Lower leg skin (tissue), 4 donors: Measurements from ENCODE around the gene SFSWAP. TPM values are rescaled to one million over a fixed set of nuclear protein-coding genes. Genes with fewer than 3 reads are reported as not detected.
"Not testable (repeated sequence)": the region's sequence is repeated elsewhere in the genome, so short reads cannot be mapped to it uniquely, and the experiment has no call there.

Experiments used
- DNase-seq, 2 donors: peaks; one replicate each; pipeline ENCODE4 v3.0.0-alpha.2; 2019; ENCODE audit warnings: low spot score in 2 of 2
- H3K4me3 ChIP-seq: fragments of 200-600 bp; sonication (generic); 2 replicates; pipeline ENCODE4 v1.5.1; 2017; ENCODE audit warnings: mild to moderate bottlenecking, low read depth; ENCODE audit not compliant: poor library complexity, severe bottlenecking
- POLR2A ChIP-seq, 2 donors: fragments of 450-650 bp; IDR thresholded peaks; one replicate each; pipeline ENCODE4 v1.6.1; 2016 to 2017; ENCODE audit warnings: antibody characterized with exemption in 2 of 2, mild to moderate bottlenecking in 1 of 2, moderate library complexity in 1 of 2
- whole genome bisulfite sequencing, 2 donors: methylation state at CpG; one replicate each; pipeline ENCODE4 v1.1.5; 2018; 5-methylcytosine and 5-hydroxymethylcytosine counted together
- intact Hi-C: fragments of 100-400 bp; cut with DNase I; formaldehyde crosslinking; loops from one replicate; pipeline ENCODE4 v1.15.0; 2023; ENCODE audit warnings: low total_unique reads
- total RNA-seq, 4 donors: library from RNA; depleted of rRNA; stranded (reverse); fragments of >200 nt; gene quantifications; one replicate each; pipeline ENCODE4 v1.1.0, GENCODE V29; 2016
- TF ChIP-seq, protein P1 (sequence below), 3 donors: fragments of 450-650 bp; IDR thresholded peaks; one replicate each; pipeline ENCODE4 v1.5.1; 2016; ENCODE audit warnings: antibody characterized with exemption in 3 of 3, mild to moderate bottlenecking in 3 of 3, moderate library complexity in 2 of 3

Gene SFSWAP
- total RNA-seq, 4 donors from 2014 or later = 31.0 to 56.3 (median 38.5) TPM

GRCh38 chr12:131675126-131676080 lies 35.5 kb upstream of the SFSWAP start:
- intact Hi-C loops = no loop called here
- peak in 1 of 2 donors; percentile 59 for DNase-seq
- WGBS, 2 donors = 79 to 85% methylated on average over 21 of the region's 21 CpGs
- H3K4me3 ChIP-seq = no peak overlapping the region
- TF ChIP-seq, protein P1, sequence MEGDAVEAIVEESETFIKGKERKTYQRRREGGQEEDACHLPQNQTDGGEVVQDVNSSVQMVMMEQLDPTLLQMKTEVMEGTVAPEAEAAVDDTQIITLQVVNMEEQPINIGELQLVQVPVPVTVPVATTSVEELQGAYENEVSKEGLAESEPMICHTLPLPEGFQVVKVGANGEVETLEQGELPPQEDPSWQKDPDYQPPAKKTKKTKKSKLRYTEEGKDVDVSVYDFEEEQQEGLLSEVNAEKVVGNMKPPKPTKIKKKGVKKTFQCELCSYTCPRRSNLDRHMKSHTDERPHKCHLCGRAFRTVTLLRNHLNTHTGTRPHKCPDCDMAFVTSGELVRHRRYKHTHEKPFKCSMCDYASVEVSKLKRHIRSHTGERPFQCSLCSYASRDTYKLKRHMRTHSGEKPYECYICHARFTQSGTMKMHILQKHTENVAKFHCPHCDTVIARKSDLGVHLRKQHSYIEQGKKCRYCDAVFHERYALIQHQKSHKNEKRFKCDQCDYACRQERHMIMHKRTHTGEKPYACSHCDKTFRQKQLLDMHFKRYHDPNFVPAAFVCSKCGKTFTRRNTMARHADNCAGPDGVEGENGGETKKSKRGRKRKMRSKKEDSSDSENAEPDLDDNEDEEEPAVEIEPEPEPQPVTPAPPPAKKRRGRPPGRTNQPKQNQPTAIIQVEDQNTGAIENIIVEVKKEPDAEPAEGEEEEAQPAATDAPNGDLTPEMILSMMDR (IDR thresholded peaks at IDR 0.05) = no peak
- no peak for TF ChIP-seq POLR2A (IDR thresholded peaks at IDR 0.05)

- no peak overlapping the region for H3K4me3 ChIP-seq
- TF ChIP-seq POLR2A (IDR thresholded peaks at IDR 0.05) = no peak
- TF ChIP-seq, protein P1 (IDR thresholded peaks at IDR 0.05) = no peak
- intact Hi-C loops = no loop called here
- DNase-seq = peak in 1 of 2 donors; percentile 53
- 79 to 88% methylated on average over 7 of the region's 7 CpGs for WGBS, 2 donors
Observed at GRCh38 chr12:131676544-131676943, 34.3 kb upstream of the SFSWAP start.

GRCh38 chr12:131677067-131677466 lies 33.8 kb upstream of the SFSWAP start:
- intact Hi-C loops, H3K4me3 ChIP-seq: not testable (repeated sequence)
- peak in 1 of 2 donors; percentile 37 for DNase-seq
- 67 to 73% methylated on average over 5 to 6 of the region's 6 CpGs for WGBS, 2 donors

DNA sequence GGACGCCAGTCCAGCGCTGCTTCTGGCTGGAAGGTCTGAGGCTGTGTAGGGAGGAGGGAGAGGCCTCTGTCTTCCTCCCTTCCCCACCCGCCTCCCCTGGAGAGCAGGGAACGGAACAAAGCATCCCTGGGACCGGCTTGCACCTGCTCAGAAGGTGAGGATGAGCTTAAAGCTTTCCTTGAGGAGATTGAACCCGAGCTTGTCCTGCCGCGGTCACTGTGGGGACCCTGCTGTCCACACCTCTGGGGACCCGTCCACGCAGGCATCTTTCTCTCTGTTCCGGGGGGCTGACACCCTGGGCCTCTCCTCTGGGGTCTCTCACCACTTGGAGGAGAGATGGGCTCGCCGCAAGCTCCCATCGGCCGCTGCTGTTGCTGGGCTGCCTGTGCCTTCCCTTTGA lies 33.2 kb upstream of the SFSWAP start:
- TF ChIP-seq POLR2A (IDR thresholded peaks at IDR 0.05) = no peak
- DNase-seq = peak in 1 of 2 donors; percentile 45
- no peak overlapping the region for H3K4me3 ChIP-seq
- intact Hi-C loops = no loop called here
- WGBS, 2 donors = 86 to 94% methylated on average over 14 to 15 of the region's 15 CpGs

- peak in 1 of 2 donors; percentile 72 for DNase-seq
- intact Hi-C loops, H3K4me3 ChIP-seq: not testable (repeated sequence)
- WGBS, 2 donors = 74 to 81% methylated on average over 25 of the region's 29 CpGs
Observed at GRCh38 chr12:131678389-131679181, 32.3 kb upstream of the SFSWAP start.

DNA sequence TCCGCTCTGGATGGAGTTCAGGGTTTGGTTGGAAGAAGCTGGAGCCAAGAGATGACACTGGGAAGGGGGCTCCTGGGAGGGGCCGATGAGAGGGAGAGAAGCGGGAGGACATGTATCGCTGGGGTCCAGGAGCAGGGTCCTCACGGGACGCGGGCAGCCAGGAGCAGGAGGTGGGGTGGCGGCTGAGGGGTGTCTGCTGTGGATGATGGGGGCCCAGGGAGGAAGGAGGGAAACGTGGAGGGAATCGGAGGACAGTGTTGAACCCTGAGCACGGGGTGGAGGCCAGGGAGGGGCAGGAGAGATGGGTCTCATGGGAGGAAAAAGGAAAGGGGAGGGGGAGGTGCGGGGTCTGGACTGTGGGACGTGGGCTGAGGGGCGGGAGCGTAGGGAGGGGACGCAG lies 31.7 kb upstream of the SFSWAP start:
- H3K4me3 ChIP-seq, intact Hi-C loops: not testable (repeated sequence)
- 87 to 90% methylated on average over 5 to 7 of the region's 16 CpGs for WGBS, 2 donors
- peak in 1 of 2 donors; percentile 70 for DNase-seq

DNA sequence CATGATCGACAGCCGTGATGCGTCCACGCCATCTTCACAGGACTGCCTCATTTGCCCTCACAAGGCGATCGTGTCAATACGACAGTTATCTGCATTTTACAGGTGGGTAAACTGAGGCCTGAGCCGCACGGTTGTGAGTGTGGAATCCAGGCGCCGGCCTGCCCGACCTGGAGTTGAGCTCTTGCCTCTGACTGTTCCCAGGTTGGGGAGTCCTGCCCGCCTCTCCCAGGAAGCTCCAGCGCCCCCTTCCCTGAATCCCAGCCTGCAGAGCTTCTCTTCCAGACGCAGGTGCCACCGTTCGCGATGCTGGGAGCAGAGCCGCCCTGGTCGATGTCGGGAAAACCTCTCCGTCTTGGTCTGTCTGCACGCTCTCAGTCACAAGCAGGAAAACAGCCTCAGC lies 31.1 kb upstream of the SFSWAP start:
- intact Hi-C loops, H3K4me3 ChIP-seq: not testable (repeated sequence)
- no CpG with 5 or more reads among the region's 23 CpGs for WGBS, 2 donors
- peak in 1 of 2 donors; percentile 52 for DNase-seq

GRCh38 chr12:131680392-131681256 lies 30.3 kb upstream of the SFSWAP start:
- WGBS, 2 donors = 71 to 76% methylated on average over 5 to 12 of the region's 18 CpGs
- H3K4me3 ChIP-seq, intact Hi-C loops: not testable (repeated sequence)
- peak in 1 of 2 donors; percentile 42 for DNase-seq
